ENCODE measurements around the gene WNT3. TPM values are rescaled to one million over a fixed set of nuclear protein-coding genes. Genes with fewer than 3 reads are reported as not detected.
A peak's percentile ranks its signal among the peaks of the same experiment; 100 is the strongest.
"Not testable (repeated sequence)": the region's sequence is repeated elsewhere in the genome, so short reads cannot be mapped to it uniquely, and the experiment has no call there.

Gene WNT3
- total RNA-seq, 1 donor from 2014 or later = 5.9 TPM

DNA sequence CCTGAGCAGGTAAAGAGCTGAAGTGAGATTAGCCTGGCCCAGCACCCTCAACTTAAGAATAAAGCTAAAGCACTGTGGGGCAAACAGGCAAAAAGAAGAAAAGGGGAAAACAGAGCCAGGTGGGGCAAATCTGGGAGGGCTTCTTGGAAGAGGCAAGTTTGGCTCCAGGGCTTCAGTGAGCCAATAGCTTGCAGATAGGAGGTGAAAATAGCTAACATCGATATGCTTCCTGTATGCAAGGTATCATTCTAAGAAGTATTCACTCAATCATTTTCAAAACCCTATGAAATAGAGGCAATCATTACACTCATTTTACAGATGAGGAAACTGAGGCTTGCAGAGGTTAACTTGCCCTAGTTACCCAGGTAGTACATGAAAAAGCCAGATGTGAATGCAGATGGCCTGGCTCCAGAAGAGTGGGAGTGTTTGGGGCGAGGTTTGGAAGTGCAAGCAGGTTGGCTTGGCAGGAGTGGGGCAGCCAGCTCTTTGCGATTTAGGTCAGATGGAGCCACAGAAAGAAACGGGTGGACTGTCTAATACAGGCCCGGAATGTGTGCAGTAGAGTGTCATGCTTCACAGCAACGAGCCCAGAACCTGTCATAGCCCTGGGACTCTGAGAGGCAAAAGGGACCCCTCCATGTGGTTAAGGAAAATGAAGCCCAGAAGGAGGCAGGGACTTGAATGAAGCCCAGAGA is 5.7 kb downstream of the WNT3 start:
- ATAC-seq = no peak

DNA sequence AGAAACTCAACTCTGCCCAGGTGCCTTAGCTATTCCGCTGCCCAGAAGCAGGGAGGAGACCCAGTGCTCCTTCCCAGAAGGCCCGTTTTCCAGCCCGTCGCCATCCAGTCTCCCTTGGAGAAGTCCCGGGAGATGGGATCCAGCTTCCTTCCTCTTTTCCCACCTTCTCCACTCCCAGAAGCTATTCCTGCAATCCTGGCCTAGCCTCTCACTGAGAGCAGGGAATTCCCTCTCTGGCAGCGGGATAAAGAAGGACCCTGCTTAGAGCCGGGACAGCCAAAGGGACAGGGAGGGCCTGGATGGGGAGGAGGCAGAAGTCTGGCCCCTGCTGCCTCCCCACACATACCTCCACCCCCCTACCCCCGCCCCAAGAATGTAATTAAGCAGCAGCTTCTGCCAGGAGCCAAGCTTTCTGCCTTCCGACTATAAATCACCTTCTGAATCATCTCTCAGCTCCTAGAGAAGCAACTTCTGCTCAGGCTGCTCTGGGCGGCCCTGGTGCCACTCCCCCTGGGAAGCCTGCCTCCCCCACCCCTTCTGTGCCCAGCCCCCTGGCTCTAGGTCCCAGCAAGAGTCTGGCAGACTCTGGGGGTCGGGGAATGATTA is 6.4 kb downstream of the WNT3 start:
- peak; percentile 27 for ATAC-seq

DNA sequence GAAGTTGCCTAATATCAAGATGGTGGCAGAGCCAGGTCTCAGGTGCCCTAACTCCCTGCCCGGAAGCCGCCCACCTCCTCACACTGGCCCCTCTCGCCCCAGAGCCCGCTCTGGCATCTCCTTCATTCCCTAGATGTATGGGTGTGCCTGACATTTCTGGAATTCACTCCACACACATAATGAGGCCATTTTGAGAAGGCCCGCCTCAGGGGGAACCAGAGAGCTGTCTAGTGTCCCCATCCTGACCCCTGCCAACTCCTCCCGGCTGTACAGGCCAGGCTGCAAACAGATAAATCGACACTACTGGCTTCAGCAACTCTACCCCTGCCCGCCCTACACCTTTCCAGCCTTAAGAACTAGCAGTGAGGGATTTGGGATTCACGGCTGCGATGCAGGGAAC is 7.7 kb downstream of the WNT3 start:
- ATAC-seq = no peak

DNA sequence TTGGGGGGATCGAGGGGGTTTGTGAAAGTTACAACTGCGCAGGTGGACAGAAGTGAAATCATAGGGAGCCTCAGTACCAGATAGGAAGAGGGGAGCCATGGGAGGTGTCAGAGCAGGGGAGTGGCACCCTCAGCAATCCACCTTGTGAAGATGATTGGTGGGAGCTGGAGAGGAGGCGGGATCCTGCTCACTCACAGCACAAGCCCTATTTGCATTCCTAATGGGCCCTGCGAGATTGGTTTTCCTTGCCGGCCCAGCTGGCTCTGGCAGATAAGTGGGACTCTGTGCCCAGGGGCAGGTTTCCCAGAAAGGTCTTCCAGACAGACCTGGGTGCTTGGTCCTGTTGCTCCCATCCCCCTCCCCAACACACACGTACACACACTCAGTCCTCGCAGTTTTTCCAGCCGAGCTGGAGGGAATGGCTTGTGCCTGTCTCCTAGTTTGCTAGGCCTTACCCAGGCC is 9.4 kb downstream of the WNT3 start:
- no peak for ATAC-seq

DNA sequence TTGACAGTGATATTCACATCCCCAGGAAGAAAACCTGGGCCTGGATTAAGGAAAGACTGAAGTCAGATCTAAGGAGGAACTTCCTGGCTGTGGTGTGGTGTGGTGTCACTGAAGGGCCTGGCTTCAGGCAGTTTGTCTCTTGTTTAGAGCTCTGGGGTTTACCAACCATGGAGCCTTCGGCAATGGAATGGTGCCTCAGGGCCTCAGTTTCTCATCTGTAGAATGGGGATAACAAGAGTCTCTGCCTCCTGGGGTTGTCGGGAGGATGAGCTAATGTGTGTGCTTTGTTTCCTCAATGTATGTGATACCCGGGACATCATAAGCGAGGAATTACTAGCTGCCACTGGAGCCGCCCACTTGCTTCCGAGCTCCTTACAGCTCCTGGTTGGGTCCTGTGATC is 12.7 kb downstream of the WNT3 start:
- peak; percentile 13 for ATAC-seq

DNA sequence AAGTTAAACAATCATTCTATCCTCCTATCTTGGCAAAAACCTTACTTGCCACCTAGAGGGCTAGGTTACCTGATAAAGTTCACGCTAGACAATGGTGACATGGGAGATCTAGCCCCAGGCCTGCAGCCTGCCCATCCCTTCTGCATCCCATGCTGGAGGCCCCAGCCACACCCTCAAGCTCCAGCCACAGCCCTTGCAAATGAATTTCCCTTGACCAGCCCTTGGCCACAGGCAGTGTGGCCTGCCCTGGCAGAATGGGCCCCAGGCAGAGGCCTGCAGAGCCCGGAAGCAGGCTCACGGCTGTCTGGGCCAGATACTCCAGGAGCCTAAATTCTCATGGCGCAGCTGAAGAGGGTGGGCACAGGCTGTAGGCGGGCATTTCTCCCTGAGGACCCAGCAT is 14.9 kb downstream of the WNT3 start:
- no peak for ATAC-seq

DNA sequence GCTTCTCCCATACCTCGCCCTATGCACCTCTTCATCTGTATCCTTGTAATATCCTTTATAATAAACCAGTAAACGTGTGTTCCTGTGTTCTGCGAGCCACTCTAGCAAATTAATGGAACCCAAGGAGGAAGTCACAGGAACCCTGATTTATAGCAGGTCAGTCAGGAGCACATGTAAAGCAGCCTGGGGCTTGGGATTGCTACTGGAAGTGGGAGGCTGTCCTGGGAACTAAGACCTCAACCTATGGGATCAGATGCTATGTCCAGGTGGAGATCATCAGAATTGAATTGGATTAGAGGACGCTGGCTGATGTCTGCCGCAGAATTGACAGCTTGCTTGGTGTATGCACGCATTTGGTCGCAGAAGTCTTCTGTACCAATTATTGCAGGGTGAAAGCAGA is 15.7 kb downstream of the WNT3 start:
- no peak for ATAC-seq

DNA sequence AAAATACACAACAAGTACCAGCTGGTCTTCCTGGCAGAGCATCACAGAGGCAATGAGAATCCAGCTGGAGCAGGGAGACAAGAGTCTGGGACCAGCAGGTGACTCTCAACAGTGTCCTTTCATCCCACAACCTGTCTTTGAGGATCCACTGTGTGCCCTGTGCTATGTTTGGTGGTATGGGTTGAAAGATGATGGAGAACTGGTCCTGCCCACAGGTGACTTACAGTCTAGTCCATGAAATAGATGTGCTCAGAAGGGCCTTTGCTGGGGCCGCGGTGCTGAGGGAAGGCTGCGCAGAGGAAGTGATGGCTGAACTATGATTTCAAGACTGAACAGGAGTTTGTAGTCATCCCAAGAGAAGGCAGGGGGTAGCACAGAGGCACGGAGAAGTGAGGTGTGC is 17.9 kb downstream of the WNT3 start:
- ATAC-seq = peak; percentile 18

DNA sequence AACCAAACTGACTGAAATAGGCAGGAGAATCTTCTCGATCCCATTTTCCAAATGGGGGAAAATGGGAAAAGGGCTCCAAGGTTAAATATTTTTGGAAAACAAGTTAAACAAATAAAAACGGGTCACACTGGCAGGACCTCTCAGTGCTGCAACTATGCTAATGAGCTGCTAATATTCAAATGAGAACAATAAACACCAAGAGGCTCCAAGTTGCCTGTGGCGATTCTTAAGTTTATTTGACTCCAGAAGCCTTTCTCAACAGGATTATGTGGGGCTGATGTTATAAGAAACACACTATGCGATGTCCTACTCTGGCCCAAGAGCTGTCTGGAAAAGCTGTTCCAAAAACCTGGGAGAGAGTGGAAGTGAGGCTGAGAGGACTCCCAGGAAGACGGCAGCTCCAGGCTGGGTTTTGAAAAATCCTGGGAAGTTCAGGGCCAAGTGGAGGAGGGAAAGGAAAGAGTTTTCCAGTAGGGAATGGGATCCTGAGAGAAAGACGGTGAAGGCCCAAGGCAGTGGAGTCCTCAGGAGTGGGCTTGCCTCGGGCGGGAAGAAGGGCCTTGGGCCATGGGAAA is 21.4 kb downstream of the WNT3 start:
- ATAC-seq = no peak

DNA sequence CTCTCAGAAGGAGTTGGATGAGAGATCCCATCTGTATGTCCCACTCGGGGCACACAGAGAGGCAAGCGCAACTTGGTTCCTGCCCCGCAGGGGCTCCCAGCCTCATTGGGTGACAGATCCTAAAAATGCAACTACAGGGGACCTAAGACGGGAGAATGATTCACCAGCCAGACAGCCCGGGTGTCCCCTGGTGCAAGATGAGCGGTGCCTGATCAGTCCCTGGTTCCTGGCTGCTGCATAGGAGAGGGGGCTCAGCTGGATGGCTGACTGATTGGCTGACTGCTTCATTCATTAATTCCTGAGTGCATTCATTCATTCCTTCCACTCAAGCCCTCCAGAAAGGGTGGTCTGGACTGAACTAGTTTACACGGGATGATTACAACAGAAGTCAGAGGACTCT is 22.0 kb downstream of the WNT3 start:
- no peak for ATAC-seq

DNA sequence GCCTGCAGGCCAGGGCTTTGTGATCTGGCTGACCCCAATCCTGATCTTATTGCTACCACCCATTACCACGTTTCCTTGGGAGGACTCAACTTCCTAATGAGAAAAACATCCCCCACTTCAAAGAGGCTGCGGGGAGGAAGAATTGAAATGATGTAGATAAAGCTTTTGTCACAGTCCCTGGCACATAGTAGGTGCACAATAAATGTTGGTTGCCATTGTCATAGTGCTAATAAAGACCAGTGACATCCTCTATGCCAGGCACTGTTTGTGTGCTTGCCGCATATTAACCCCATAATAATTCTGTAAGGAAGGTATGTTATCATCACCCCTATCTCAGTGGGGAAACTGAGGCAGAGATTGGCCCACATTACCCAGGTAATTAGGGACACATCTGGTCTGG is 22.4 kb downstream of the WNT3 start:
- ATAC-seq = no peak

DNA sequence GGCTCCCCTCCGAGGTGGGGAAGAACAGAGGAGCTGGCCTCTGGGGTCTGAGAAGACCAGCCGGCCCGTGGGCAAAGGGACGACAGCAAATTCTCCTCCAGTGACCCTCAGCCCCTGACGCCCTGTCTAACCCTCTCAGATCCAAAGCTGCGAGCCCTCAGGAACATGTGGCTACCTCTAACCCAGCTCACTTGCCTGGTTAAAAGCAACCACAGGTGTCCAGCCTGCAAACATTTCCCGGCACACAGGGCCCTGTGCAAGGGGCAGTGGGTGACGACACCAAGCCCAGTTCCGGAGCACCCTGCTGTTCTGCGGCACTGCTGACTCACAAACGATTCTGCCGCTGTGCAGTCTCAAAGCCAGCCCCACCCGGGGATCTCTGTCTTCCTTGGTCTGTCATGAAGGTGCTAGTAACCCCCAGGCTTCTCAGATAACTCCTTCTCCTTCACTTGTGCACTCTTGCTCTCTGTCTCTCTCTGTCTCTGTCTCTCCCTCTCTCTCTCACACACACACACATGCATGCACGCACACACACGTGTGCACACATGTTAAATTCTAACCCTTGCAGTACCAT is 23.0 kb downstream of the WNT3 start:
- ATAC-seq = peak; percentile 61

DNA sequence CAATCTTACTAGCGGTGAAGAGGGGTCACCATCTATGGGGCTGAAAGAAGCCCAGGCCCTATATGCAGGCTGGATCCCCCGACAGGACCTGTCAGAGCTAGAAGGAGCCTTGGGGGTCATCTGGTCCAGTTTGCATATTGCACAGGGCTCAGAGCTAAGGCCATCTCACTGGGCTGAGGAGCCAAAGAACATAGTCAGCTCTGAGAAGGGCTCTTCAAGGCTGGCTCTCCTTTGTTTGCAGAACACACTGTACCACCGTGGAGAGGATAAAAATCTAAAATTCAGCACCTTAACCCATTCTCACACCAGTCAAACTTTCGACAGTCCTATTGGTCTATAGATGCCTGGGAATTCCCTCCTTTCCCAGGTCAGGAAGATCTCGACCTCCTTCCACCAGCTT is 24.2 kb downstream of the WNT3 start:
- no peak for ATAC-seq

DNA sequence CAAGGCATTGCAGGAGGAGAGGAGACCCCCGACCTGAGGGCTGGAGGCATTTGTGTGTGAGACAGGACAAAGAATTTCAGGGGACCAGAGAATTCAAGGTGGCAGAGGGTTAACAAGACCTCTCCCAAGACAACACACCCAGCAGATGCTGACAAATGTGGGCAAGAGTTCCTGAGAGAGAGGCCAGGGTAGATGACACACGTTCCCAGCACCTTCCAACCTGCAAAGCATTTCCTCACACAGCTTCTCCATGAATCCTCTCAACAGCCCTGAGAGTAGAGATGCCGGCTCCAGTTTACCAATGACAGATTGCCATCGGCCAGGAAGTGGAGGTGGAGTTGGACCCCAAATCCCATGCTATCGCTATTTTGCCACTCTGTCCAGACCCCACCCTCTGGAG is 25.0 kb downstream of the WNT3 start:
- no peak for ATAC-seq

DNA sequence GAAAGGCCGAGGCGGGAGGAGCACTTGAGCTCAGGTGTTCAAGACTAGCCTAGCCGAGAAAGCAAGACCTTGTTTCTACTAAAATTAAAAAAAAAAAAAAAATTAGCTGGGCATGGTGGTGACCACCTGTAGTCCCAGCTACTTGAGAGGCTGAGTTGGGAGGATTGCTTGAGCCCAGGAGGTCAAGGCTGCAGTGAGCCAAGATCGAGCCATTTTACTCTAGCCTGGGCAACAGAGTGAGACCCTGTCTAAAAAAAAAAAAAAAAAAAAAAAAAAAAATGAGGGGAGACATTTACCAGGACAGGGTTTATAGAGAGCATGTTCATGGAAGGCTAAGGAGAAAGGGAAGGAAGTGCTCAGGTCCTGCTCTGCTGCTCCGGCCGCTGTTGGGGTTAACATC is 25.5 kb downstream of the WNT3 start:
- ATAC-seq = not testable (repeated sequence)

DNA sequence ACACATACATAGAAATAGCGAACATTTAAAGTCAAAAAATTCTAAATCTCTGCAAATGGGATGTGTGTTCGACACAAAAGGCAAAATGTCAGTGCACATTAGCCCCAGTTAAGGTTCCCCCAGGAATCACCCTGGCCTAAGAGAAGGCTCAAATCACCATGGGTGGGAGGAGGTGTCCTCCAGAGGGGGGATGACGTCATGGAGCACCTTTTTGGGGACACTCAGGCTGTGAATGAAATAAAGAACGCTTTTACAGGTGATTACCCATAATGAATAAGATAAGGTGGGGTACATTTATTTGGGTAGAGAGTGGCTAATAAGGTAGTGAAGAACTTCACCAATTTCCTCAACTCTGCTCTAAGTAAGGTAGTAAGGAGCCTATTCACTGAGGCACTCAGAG is 26.4 kb downstream of the WNT3 start:
- ATAC-seq = no peak

DNA sequence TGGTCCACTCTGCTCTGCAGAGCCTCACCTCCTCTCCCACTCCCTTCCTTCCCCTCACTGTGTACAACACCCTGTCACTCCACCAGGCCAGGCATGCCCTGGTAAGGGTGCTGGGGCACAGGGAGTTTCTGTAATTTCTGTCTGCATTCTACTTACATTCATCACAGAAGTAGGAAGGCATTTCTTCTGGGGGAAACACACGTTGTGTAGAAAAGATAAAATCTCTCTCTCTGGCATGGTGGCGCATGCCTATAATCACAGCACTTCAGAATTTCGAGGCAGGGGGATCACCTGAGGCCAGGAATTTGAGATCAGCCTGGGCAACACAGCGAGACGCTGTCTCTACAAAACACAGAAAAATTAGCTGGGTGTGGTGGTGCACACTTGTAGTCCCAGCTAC is 27.0 kb downstream of the WNT3 start:
- ATAC-seq = no peak

DNA sequence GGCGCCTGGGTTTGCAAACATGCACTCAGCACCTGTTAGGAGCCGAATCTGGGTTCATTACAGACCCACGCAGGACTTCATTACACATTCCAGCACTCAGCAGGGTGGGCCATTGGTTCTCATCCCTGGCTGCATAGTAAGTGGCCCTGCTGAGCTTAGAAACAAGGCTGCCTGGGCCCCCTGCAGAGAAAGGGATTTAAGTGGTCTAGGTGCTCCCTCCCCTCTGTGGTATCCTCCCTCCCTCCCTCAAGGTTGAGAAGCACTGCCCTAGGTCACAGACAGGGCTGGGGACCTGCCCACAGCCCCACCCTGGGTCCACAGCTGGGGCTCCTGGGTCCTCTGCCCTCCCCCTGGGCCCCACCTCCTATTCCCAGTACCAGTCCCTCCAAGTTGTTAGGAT is 28.3 kb downstream of the WNT3 start:
- ATAC-seq = no peak

DNA sequence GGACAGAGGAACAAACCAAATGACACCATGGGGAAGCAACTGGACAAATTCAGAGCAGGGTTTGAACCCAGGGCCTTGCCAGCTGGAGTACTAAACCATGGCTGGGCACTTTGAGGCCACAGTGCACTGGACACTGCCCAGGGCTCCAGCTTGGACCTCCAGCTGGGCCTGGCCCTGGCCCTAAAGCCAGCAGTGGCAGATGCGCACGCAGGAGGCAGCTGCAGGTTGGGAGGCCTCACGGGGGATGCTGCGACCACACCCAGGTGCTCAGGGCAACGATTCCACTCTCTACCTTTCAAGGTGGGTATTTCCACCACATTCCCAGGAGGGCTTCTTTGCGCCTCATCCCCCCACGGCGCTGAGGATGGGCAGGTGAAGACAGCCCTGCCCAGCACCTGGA is 28.9 kb downstream of the WNT3 start:
- no peak for ATAC-seq

DNA sequence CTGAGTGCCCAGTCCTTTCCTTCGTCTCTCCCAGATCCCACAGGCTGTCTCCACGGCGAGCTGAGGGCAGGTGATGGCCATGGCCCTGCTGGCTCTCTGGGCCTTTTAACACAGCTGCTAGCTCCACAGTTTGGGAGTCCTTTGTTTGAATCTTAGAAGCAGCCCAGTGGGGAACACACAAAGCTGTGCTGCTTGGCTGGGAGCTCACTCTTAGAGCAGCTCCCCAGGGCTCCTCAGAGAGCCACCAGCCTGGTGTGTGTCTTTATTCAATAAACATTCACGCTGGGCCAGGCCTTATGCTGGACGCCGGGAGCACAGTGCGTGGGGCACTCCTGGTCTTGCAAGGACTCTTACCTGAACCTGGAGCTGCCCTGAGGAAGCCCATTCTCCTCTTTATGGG is 29.7 kb downstream of the WNT3 start:
- ATAC-seq = no peak

DNA sequence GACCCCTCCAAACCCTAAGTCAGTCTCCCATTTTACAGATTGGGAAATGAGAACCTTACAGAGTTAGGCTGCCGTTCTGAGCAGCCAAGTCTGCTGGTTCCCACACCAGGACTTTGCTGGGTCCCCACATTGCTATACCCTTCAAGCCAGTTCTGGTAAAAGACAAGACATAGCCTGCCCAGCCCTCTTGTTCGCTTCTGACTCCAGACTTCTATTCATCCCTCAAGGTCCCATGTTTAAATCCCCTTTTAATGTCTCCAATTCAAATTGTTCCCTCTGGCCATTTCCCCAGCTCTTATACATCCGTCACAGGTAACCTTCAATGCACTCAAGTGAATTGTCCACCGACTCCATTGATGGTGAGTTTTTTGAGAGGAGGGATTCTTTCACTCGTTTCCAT is 30.2 kb downstream of the WNT3 start:
- ATAC-seq = no peak

DNA sequence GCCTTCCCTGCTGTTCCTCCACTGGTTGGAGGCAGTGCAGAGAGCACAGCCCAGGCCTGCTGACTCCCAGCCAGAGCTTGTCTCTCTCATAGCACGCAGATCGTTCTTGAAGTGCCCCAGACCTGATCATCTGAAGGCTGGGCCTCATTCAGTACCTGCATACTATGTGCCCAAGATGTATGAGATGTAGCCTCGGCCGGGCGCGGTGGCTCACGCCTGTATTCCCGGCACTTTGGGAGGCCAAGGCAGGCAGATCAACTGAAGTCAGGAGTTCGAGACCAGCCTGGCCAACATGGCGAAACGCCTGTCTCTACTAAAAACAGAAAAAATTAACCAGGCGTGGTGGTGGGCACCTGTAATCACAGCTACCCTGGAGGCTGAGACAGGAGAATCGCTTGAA is 31.0 kb downstream of the WNT3 start:
- ATAC-seq = no peak

DNA sequence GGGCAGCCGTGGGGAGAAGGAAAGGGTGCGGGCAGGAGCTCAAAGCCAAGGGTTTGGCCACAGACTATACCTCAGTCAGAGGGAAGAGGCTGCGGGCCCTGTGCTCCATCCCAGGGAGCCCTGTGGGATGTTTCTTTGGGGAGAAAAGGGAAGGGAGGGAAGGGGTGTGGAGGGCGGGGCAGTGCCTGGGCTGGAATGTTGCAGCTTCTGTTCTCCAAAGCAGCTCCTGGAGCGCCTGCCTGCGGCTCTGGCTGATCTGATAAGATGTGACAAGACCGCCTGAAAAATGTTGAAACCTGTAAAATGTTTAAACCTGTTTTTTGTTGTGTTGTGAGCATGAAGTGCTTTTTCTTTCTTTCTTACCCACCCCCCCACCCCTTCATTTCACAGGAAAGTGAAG is 32.8 kb downstream of the WNT3 start:
- no peak for ATAC-seq

DNA sequence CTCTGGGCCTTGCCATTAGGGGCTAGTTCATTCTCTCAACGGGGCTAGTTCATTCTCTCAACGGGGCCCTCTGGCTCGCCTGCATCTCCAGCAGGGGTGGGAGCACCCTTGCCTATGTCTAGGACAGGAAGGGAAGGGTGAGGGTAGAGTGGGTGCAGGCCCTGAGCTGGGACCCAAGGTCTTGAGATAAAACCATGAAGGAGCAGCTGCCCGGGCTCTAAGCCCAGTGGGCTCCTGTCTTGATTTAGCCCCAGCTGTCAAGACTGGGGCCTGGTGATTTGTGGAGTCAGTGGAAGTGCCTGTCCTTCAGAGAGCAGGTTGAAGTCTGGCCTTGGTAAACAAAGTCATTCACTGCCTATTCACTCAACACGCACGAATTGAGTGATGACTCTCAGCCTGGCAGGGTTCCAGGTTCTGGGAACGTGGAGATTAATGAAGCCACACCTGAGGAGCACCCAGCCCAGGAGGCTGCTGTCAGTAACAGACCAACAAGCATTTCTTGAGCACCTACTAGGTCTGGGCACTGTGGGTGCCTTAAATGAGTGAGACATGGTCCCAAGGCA is 35.4 kb downstream of the WNT3 start:
- ATAC-seq = peak; percentile 75

Measured in esophagus mucosa (tissue), 1 donor.